GM19023 (cell line): ENCODE results near the gene MYOM1.

ENCODE experiments used
- ATAC-seq: cut with Tn5 transposase; IDR thresholded peaks from one replicate; pipeline ENCODE4 v1.9.1; 2021; ENCODE audit warnings: mild to moderate bottlenecking, moderate library complexity; ENCODE audit not compliant: unreplicated experiment

The MYOM1 gene

DNA sequence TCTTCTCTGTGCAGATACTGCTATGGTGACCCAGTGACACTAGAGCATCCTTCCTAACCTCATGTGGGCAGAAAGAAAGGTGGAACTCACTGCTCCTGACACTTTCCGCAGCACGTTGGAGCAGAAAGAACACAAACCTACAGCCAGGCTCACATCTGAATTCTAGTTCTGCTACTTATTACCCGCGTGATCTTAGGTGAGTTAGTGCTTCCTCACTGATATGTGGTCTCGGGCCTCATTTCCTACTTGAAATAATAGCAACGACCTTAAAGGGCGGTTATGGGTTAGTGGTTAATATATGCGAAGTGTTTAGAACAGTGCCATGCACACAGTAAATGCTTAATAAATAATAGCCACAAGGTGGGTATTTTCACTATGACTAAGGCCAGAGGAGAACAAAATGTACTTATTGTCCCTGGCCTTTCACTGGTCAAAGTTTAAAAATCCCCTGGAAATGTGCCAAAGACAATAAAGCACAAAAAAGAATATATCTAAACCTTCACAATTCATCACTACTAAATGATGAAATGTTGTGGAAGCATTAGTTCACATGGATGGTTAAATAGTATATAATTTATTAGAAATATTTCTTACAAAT lies 66.6 kb downstream of the MYOM1 start:
- ATAC-seq = peak; percentile 68

DNA sequence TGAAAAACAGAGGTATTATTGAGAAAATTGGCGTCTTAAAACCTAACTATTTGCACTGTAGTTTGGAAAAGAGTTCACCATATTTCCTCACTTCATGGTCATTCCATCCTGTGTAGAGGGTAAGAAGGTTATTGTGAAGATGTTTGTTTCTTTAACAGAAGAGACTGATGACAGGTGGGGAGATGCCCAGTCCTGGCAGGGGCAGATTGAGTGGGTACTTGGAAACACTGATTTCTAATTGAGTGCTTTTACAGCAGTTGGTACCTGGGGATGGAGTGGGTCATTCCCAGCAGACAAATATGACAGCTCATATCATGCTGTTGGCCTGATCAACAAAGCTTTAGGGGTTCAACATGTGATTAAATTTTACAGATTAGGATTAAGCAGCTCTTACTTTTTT lies 67.5 kb downstream of the MYOM1 start:
- ATAC-seq = no peak

DNA sequence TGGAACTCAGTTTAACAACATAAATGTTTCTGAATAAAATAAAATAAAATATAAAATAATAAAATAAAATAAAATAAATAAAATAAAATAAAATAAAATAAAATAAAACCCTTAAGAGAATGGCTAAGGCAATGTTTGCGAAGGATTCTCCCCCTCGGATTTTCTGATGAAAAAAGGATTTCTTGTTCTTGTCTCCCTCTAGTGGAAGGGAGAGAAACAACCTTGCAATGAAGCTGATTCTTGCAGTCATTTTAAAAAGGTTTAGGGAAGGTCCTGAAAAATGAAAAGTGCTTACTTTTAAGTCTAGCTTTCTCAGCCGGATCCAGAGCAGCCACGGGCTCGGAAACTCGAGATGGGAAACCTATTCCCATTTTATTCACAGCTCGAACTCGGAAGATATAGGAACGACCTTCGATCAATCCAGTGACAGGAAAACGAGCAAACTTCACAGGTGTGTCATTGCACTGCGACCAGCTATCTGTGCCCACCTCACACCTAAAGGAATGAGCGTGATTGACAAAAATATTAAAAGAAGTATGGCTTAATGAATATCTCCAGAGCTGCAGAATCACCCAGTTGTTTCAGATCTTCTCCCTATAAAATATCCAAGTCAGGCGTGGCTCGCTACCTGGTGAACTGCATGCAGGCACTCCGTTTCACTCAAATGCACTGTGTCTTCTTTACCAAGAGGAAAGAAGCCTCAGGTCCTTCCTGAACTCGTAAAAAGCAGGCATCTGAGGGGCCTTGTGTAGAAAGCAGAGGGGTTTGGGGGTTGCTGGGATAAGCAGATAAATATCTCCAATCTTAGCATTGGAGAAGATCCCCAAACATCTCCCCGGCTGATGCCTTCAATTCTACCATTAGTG lies 68.1 kb downstream of the MYOM1 start:
- no peak for ATAC-seq

DNA sequence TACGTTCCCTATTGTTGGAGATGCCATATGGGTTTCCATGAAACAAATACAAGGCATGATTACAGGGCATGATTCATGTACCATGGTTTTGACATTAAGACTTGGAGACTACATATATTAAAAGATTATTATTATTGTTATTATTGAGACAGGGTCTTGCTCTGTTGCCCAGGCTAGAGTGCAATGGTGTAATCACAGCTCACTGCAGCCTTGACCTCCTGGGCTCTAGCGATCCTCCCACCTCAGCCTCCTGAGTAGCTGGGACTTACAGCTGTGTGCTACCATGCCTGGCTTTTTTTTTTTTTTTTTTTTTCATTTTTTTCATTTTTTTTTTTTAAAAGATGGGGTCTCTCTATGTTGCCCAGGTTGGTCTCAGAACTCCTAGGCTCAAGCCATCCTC lies 69.1 kb downstream of the MYOM1 start:
- ATAC-seq = no peak

DNA sequence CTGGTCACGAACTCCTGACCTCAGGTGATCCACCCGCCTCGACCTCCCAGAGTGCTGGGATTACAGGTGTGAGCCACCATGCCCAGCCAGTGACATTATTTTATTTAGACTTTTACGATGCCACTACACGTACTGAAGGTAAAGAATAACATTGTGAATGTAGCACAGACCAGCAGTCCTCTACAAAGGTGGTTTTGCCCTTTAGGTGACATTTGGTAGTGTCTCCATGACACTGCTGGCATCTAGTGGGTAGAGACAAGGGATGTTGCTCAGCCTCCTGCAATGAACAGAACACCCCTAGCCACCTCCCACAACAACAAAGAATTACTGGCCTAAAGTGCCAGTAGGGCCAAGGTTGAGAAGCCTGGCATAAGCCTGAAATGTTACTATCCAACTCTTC lies 69.5 kb downstream of the MYOM1 start:
- ATAC-seq = no peak

DNA sequence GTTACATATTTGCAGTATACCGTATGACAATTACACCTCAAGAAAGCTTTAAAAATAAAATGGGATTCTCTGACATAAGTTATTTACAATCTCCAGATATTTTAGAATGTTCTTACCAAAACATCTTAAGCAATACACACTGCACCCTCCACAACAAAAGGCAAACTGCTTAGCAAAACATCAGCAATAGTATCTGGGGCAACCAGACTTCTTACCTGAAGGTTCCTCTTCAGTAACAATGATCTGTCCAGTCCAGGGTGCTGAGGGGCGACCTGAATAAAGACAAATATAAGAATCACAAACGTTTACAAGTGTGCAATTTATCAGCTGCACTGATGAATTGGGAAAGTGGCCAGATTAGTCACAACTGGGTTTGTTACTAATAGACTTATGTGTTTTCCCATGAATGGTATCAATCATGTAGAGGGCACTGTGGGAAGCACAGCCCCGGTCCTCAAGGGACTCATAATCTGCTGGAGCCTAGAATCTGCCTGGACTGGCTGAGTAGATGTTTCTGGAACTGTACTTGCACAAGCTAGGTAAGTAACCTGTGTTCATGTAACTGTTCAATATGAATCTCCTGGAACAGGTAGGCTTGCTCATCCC lies 70.7 kb downstream of the MYOM1 start:
- no peak for ATAC-seq

DNA sequence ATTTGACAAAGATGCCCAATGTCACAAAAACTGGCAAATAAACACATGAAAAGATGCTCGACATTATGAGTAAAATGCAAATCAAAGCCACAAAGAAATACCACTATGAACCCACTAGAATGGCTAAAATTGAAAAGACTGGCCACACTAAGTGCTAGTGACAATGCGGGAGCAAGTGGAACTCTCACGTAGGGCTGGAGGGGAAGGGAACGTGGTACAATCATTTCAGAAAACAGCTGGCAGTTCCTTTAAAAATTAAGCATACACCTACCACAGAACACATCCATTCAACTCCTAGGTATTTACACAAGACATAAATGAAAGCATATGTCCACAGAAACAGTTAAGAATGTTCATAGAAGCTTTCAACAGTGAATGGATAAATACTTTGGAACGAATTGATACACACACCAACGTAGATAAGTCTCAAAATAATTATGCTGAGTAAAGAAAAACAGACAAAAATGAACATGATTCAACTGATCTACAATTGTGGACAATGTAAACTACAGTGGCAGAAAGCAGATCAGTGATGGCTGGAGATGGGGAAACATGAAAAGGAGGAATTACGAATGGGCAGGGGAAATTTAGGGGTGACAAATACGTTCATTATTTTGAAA lies 71.7 kb downstream of the MYOM1 start:
- no peak for ATAC-seq

GRCh38 chr18:3140986-3141639 lies 78.7 kb downstream of the MYOM1 start:
- no peak for ATAC-seq

GRCh38 chr18:3140342-3140741 lies 79.4 kb downstream of the MYOM1 start:
- no peak for ATAC-seq

- ATAC-seq = no peak
Measured at GRCh38 chr18:3139406-3139805, 80.4 kb downstream of the MYOM1 start.

DNA sequence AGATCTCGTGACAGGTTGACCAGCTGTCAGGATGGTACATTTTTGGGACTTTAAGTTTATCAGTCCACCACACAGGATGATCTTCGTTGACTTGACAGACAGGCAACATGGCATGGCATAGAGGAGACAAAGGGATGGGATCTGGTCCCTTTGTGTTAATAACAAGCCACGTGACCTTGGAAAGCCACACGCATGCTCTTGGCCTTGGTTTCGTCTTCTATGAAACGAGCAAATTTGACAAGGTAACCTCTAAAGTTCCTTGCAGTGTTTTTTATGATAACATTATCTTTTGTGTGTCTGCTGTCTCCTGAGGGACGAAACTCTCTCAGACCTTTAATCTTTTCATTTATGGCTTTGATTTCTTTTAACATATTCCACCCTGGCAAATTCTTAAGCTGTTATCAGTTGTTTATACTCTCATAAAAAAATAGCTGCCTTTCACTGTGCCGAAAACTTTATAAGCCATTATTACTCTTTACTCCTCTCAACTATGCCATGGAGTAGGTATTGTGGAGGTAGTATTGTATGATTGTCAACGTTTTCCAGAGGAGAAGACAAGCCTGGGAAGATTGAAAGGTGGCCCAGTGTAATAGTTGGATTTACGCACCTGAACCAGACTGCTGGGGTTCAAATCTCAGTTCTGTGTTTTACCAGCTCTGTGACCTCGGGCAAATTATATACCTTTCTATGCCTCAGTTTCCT lies 81.3 kb downstream of the MYOM1 start:
- no peak for ATAC-seq

GRCh38 chr18:3135536-3135935 lies 84.2 kb downstream of the MYOM1 start:
- no peak for ATAC-seq

DNA sequence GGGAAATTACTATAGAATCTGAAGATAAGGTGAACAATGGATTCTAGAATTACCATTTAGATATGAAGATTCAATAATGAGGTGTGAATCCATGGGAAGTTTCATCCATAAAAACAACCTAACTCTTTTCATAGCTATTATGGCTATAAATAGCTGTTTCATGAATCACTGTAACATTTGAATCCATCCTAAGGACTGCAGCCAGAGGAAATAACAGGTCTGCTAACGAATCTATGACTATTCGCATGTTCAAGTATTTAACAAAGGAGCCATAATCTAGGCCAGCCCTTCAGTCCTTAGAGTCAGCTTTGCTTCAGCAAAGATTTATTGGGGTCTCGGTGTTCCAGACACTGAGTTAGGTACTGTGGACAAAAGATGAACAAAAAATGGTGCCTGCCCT lies 87.1 kb downstream of the MYOM1 start:
- no peak for ATAC-seq

- ATAC-seq = no peak
Measured at GRCh38 chr18:3130344-3130743, 89.4 kb downstream of the MYOM1 start.

- ATAC-seq = peak; percentile 98
Measured at GRCh38 chr18:3129053-3129864, 90.5 kb downstream of the MYOM1 start.

DNA sequence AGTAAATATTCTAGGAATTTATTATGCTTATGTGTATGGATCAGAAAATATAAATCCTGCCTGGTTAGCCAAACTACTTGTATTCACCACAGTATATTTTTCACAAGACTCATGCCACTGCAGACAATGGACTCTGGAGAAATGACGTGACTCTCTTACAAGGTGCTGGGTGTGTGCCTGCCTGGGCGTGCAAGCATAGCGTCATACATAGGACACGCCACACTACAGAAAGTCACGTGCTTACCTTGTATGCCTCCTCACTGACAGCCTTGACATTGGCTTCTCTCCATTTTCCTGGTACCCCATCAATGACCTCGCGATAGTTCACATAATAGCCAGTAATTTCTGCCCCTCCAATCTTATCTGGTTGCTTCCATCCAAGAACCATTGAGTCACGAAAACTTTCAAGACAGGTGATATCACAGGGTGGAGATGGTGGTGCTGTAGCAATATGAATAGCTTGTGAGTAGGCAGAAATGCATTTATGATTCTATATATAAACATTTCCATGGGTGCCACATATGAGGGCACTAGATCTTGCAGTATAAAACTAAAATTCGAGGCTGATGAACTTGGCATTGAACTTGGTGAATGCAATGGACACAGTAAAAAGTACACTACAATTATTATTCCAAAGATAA lies 93.2 kb downstream of the MYOM1 start:
- ATAC-seq = no peak

DNA sequence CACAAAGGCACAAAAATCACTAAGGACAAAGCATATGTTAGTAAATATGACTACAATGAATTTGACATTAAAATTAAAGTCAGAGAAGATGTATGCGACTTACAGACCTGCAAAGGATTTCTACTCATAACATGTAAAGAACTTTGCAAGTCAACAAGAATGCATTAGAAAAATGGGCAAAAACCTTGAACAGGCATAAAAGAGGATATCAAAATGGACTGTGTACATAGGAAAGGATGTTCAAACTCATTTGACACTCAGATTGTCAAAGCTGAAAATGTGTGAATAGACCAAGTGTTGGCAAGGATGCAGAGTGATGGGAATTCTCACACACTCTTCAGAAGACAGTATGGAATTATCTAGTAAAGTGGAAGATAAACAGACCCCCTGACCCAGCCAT lies 94.9 kb downstream of the MYOM1 start:
- ATAC-seq = no peak

GRCh38 chr18:3122851-3123250 lies 96.9 kb downstream of the MYOM1 start:
- ATAC-seq = no peak

DNA sequence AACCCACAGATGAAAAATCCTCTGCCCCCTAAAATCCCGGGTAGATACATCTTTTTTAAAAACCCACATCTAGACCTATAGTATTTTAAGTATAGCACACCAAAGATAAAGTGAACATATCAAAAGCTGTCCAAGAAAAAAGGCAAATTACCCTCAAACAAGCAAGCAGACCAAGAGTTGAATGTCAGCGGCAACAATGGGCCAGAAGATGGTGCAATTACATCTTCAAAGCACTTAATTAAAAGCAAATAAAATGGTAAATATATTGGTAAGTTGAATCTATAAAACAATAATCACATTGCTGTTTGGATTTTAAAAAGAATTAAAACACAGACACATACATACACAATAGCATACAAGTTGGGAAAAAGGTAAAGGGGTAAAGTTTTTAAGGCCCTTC lies 98.5 kb downstream of the MYOM1 start:
- ATAC-seq = no peak
